ENCODE data around the gene TAS2R38. TPM values are rescaled to one million over a fixed set of nuclear protein-coding genes. Genes with fewer than 3 reads are reported as not detected.
"Not testable (repeated sequence)": the region's sequence is repeated elsewhere in the genome, so short reads cannot be mapped to it uniquely, and the experiment has no call there.

The TAS2R38 gene
- total RNA-seq, 1 donor from 2014 or later: not detected

GRCh38 chr7:141991140-141991539 is 17.6 kb upstream of the TAS2R38 start:
- no peak overlapping the region for H3K27ac Mint-ChIP-seq (ENCODE audit: unreplicated experiment)
- DNase-seq (ENCODE audit: low read depth) (no peak), FAIRE-seq (no peak)
- Histone ChIP-seq H3K27me3 (ENCODE audit: insufficient read depth, low read length) (no peaks in the 10 kb centered on the region), H2AFZ (ENCODE audit: low read depth, low read length) (no peak overlapping the region), H3K4me1 (ENCODE audit: insufficient read depth, low read length) (no peaks in the 10 kb centered on the region), H3K36me3 (ENCODE audit: insufficient read depth, low read length) (no peaks in the 10 kb centered on the region), H3K79me2 (ENCODE audit: insufficient read depth, low read length) (no peaks in the 10 kb centered on the region), H3K4me3 (ENCODE audit: insufficient read depth, low read depth, low read length) (no peak overlapping the region), H3K4me2 (ENCODE audit: low read length) (no peak overlapping the region), H3K9me3 (ENCODE audit: insufficient read depth, low read depth, low read length) (no peaks in the 10 kb centered on the region), H4K20me1 (ENCODE audit: insufficient read depth, low read length) (no peaks in the 10 kb centered on the region), H3K9ac (ENCODE audit: low read length) (no peak overlapping the region), H3K27ac (ENCODE audit: low read depth, low read length) (no peak overlapping the region)
- no peaks in the 10 kb centered on the region for H3K9me3 Mint-ChIP-seq (ENCODE audit: unreplicated experiment)
- no peaks in the 10 kb centered on the region for H3K36me3 Mint-ChIP-seq (ENCODE audit: low read depth, unreplicated experiment)
- peaks cover 3% of the 10 kb centered on the region for H3K27me3 Mint-ChIP-seq (ENCODE audit: low read depth, unreplicated experiment)
- no peak for TF ChIP-seq EZH2 (IDR thresholded peaks at IDR 0.05; ENCODE audit: insufficient read depth, low read length)
- TF ChIP-seq CTCF (IDR thresholded peaks at IDR 0.05; ENCODE audit: insufficient read depth, low read depth, low read length): no peak
- H3K4me3 Mint-ChIP-seq (ENCODE audit: unreplicated experiment): no peak overlapping the region
- H3K4me1 Mint-ChIP-seq (ENCODE audit: low read depth, unreplicated experiment): no peaks in the 10 kb centered on the region

GRCh38 chr7:141990011-141990725 is 16.6 kb upstream of the TAS2R38 start:
- Histone ChIP-seq H3K27me3 (ENCODE audit: insufficient read depth, low read length) (no peaks in the 10 kb centered on the region), H4K20me1 (ENCODE audit: insufficient read depth, low read length) (no peaks in the 10 kb centered on the region), H3K27ac (ENCODE audit: low read depth, low read length) (no peak overlapping the region), H3K9ac (ENCODE audit: low read length) (no peak overlapping the region), H3K36me3 (ENCODE audit: insufficient read depth, low read length) (no peaks in the 10 kb centered on the region), H3K4me2 (ENCODE audit: low read length) (no peak overlapping the region), H3K9me3 (ENCODE audit: insufficient read depth, low read depth, low read length) (no peaks in the 10 kb centered on the region), H3K4me1 (ENCODE audit: insufficient read depth, low read length) (no peaks in the 10 kb centered on the region), H3K79me2 (ENCODE audit: insufficient read depth, low read length) (no peaks in the 10 kb centered on the region), H3K4me3 (ENCODE audit: insufficient read depth, low read depth, low read length) (no peak overlapping the region), H2AFZ (ENCODE audit: low read depth, low read length) (no peak overlapping the region)
- DNase-seq (ENCODE audit: low read depth) (no peak), FAIRE-seq (no peak)
- H3K27ac Mint-ChIP-seq (ENCODE audit: unreplicated experiment): no peak overlapping the region
- peaks cover 3% of the 10 kb centered on the region for H3K27me3 Mint-ChIP-seq (ENCODE audit: low read depth, unreplicated experiment)
- H3K9me3 Mint-ChIP-seq (ENCODE audit: unreplicated experiment): no peaks in the 10 kb centered on the region
- no peaks in the 10 kb centered on the region for H3K36me3 Mint-ChIP-seq (ENCODE audit: low read depth, unreplicated experiment)
- H3K4me1 Mint-ChIP-seq (ENCODE audit: low read depth, unreplicated experiment): no peaks in the 10 kb centered on the region
- H3K4me3 Mint-ChIP-seq (ENCODE audit: unreplicated experiment): no peak overlapping the region
- TF ChIP-seq EZH2 (IDR thresholded peaks at IDR 0.05; ENCODE audit: insufficient read depth, low read length): no peak
- no peak for TF ChIP-seq CTCF (IDR thresholded peaks at IDR 0.05; ENCODE audit: insufficient read depth, low read depth, low read length)

- not testable (repeated sequence) for H3K9ac ChIP-seq (ENCODE audit: low read length); H3K4me3 Mint-ChIP-seq (ENCODE audit: unreplicated experiment); H2AFZ ChIP-seq (ENCODE audit: low read depth, low read length); H3K4me3 ChIP-seq (ENCODE audit: insufficient read depth, low read depth, low read length); H3K4me1 Mint-ChIP-seq (ENCODE audit: low read depth, unreplicated experiment); DNase-seq (ENCODE audit: low read depth); H3K27ac ChIP-seq (ENCODE audit: low read depth, low read length); H3K27ac Mint-ChIP-seq (ENCODE audit: unreplicated experiment); H3K36me3 ChIP-seq (ENCODE audit: insufficient read depth, low read length); H3K9me3 Mint-ChIP-seq (ENCODE audit: unreplicated experiment); H3K36me3 Mint-ChIP-seq (ENCODE audit: low read depth, unreplicated experiment); H4K20me1 ChIP-seq (ENCODE audit: insufficient read depth, low read length); H3K79me2 ChIP-seq (ENCODE audit: insufficient read depth, low read length); H3K27me3 ChIP-seq (ENCODE audit: insufficient read depth, low read length); H3K27me3 Mint-ChIP-seq (ENCODE audit: low read depth, unreplicated experiment); H3K4me1 ChIP-seq (ENCODE audit: insufficient read depth, low read length); H3K4me2 ChIP-seq (ENCODE audit: low read length); H3K9me3 ChIP-seq (ENCODE audit: insufficient read depth, low read depth, low read length); FAIRE-seq
Observed at GRCh38 chr7:141987803-141988202, 14.2 kb upstream of the TAS2R38 start.

Data from astrocyte (in vitro differentiated cells and primary cell).